Measurements from ENCODE around the gene GARIN5B. TPM values are rescaled to one million over a fixed set of nuclear protein-coding genes. Genes with fewer than 3 reads are reported as not detected.

The GARIN5B gene
- total RNA-seq, 1 experiment from 2014 or later, result not detected

DNA sequence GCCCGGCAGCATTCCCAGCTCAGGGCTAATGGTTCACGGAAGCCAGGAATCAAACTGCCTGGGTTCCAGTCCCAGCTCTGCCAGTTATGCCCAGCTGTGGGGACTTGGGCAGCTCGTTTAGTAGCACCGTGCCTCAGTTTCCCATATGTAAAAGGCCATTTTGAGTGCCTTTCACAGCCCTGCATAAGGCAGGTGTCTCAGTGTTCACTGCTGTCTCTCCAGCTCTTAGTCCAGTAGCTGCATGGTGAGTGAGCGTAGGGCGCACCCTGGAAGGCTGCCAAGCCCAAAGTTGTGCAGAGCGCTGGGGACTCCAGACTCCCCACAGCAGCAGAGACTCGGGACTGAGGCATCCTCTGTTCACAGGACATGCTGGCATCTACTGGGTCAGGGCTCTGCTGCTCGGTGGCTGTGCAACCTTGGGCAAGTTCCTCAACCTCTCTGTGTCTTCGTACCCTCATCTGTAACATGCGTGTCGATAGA lies 28.2 kb upstream of the GARIN5B start:
- H3K36me3 Mint-ChIP-seq (ENCODE audit: insufficient read depth, unreplicated experiment), result peaks cover 64% of the 10 kb centered on the region

DNA sequence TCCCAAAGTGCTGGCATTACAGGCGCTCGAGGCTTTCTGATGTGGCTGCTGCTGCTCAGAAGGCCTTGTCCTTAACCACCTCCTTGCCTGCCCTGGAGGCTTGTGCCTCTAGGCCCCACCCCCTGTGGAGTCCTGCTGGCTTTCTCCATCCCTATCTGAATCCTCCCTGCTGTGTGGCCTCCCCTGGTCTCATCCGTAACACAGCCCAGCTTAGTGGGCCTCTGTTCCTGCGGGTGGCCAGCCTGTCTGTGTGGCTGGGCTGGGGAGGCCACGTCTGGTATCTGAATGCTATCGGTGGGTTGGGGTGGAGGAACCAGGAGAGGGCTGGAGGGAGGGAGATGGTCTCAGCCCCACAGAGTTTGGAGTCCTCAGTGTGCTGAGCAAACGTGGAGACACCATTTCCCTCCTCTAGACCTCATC lies 27.4 kb upstream of the GARIN5B start:
- POLR2A ChIA-PET, result interaction anchor here (0.6 to 7.2 kb wide), 5 partner anchors 10 to 133 kb away, joined by 3 to 57 read pairs (median 5); partner anchors contain the start of genes ISOC2 and UBE2S
- no peaks in the 10 kb centered on the region for H3K27me3 Mint-ChIP-seq (ENCODE audit: insufficient read depth, unreplicated experiment)
- H3K27ac Mint-ChIP-seq (ENCODE audit: low read depth, unreplicated experiment), result peak overlapping the region; percentile 32
- H3K4me3 Mint-ChIP-seq (ENCODE audit: unreplicated experiment), result no peak overlapping the region
- BruUV-seq (replicated peaks), result no TSS peak
- peaks cover 72% of the 10 kb centered on the region for H3K36me3 Mint-ChIP-seq (ENCODE audit: insufficient read depth, unreplicated experiment)
- TF ChIP-seq, protein P1, sequence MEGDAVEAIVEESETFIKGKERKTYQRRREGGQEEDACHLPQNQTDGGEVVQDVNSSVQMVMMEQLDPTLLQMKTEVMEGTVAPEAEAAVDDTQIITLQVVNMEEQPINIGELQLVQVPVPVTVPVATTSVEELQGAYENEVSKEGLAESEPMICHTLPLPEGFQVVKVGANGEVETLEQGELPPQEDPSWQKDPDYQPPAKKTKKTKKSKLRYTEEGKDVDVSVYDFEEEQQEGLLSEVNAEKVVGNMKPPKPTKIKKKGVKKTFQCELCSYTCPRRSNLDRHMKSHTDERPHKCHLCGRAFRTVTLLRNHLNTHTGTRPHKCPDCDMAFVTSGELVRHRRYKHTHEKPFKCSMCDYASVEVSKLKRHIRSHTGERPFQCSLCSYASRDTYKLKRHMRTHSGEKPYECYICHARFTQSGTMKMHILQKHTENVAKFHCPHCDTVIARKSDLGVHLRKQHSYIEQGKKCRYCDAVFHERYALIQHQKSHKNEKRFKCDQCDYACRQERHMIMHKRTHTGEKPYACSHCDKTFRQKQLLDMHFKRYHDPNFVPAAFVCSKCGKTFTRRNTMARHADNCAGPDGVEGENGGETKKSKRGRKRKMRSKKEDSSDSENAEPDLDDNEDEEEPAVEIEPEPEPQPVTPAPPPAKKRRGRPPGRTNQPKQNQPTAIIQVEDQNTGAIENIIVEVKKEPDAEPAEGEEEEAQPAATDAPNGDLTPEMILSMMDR (IDR thresholded peaks at IDR 0.05; ENCODE audit: unreplicated experiment), result no peak
- CTCF ChIA-PET, result interaction anchor here (0.6 to 3.2 kb wide), 8 partner anchors 28 to 1674 kb away, joined by 3 to 21 read pairs (median 4); partner anchors contain the start of gene KMT5C
- intact Hi-C loops (cut with micrococcal nuclease), result no loop called here
- H3K4me1 Mint-ChIP-seq (ENCODE audit: insufficient read depth, unreplicated experiment), result peaks cover 21% of the 10 kb centered on the region
- H3K9me3 Mint-ChIP-seq (ENCODE audit: unreplicated experiment), result no peaks in the 10 kb centered on the region
- DNase-seq (ENCODE audit: unreplicated experiment), result no peak

More for the DNA sequence above, 28.2 kb upstream of the GARIN5B start:
- DNase-seq (ENCODE audit: unreplicated experiment), result peak; percentile 47
- Mint-ChIP-seq H3K27me3 (ENCODE audit: insufficient read depth, unreplicated experiment) (no peaks in the 10 kb centered on the region), H3K4me1 (ENCODE audit: insufficient read depth, unreplicated experiment) (peaks cover 21% of the 10 kb centered on the region), H3K4me3 (ENCODE audit: unreplicated experiment) (no peak overlapping the region), H3K9me3 (ENCODE audit: unreplicated experiment) (no peaks in the 10 kb centered on the region), H3K27ac (ENCODE audit: low read depth, unreplicated experiment) (peak overlapping the region; percentile 32)
- ChIA-PET CTCF (interaction anchor here (0.6 to 3.2 kb wide), 5 partner anchors 27 to 1673 kb away, joined by 3 to 21 read pairs (median 3); no protein-coding TSS in a partner anchor), POLR2A (interaction anchor here (0.6 to 7.2 kb wide), 5 partner anchors 9 to 134 kb away, joined by 3 to 57 read pairs (median 5); partner anchors contain the start of genes ISOC2 and UBE2S)
- intact Hi-C loops (cut with micrococcal nuclease), result no loop called here
- TF ChIP-seq, protein P1 (IDR thresholded peaks at IDR 0.05; ENCODE audit: unreplicated experiment), result no peak
- no TSS peak for BruUV-seq (replicated peaks)

DNA sequence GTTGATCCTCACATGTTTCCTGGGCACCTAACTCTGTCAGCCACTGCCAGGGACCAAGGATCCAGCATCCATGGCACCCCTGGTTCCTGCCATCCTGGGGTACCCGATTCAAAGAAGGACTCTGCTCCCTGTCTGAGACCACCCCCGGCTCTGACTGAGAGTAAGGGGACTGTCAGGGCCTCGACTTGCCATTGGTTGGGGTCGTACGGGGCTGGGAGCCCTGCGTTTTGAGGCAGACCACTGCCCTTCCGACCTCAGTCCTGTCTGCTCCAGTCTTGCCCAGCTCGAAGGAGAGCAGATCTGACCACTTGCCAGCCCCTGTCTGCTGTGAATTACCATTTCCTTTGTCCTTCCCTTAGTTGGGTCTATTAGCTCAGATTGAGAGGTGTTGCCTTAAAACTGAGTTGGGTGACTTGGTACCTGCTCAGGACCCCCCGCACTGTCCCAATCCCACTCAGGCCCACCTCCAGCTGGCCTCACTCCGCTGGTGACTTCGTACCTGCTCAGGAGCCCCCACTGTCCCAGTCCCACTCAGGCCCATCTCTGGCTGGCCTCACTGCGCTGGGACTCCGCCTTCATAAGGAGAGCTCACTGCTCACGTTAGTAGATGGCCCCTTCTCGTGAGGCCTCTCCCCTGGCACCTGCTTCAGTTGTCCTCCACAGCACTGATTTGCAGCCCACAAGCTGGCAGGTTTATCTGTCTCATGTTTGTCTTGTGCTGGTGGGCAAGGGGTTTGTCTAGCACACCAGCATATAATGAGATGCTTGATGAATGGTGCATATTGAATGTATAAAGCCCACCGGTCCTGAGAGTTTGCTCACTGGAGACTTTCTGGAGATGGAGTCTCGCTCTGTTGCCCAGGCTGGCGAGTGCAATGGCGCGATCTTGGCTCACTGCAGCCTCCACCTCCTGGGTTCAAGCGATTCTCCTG lies 26.6 kb upstream of the GARIN5B start:
- no peaks in the 10 kb centered on the region for H3K27me3 Mint-ChIP-seq (ENCODE audit: insufficient read depth, unreplicated experiment)
- no peak overlapping the region for H3K27ac Mint-ChIP-seq (ENCODE audit: low read depth, unreplicated experiment)
- BruUV-seq (replicated peaks), result no TSS peak
- peaks cover 77% of the 10 kb centered on the region for H3K36me3 Mint-ChIP-seq (ENCODE audit: insufficient read depth, unreplicated experiment)
- ChIA-PET POLR2A (interaction anchor here (0.6 to 7.2 kb wide), 5 partner anchors 18 to 702 kb away, joined by 3 to 57 read pairs (median 4); partner anchors contain the start of genes PPP6R1 and UBE2S), CTCF (interaction anchor here (0.6 to 3.2 kb wide), 9 partner anchors 29 to 169 kb away, joined by 3 to 21 read pairs (median 3); partner anchors contain the start of gene KMT5C)
- DNase-seq (ENCODE audit: unreplicated experiment), result no peak
- no peaks in the 10 kb centered on the region for H3K9me3 Mint-ChIP-seq (ENCODE audit: unreplicated experiment)
- peaks cover 21% of the 10 kb centered on the region for H3K4me1 Mint-ChIP-seq (ENCODE audit: insufficient read depth, unreplicated experiment)
- H3K4me3 Mint-ChIP-seq (ENCODE audit: unreplicated experiment), result no peak overlapping the region
- intact Hi-C loops (cut with micrococcal nuclease), result no loop called here
- TF ChIP-seq, protein P1 (IDR thresholded peaks at IDR 0.05; ENCODE audit: unreplicated experiment), result no peak
